Mucosa of rectum (tissue), 2 donors: ENCODE measurements around the gene CCDC190.
A peak's percentile ranks its signal among the peaks of the same experiment; 100 is the strongest.
"Not testable (repeated sequence)": the region's sequence is repeated elsewhere in the genome, so short reads cannot be mapped to it uniquely, and the experiment has no call there.

Experiments used
- H3K27ac ChIP-seq, 2 donors: one replicate each; pipeline ENCODE4 v1.7.0; 2013; ENCODE audit warnings: inconsistent platforms in 2 of 2, low read depth in 2 of 2, low read length in 2 of 2
- H3K27me3 ChIP-seq, 2 donors: one replicate each; pipeline ENCODE4 v1.7.0; 2013; ENCODE audit warnings: low read length in 2 of 2; ENCODE audit not compliant: control insufficient read depth in 2 of 2, insufficient read depth in 2 of 2
- H3K36me3 ChIP-seq, 2 donors: one replicate each; pipeline ENCODE4 v1.7.0; 2013; ENCODE audit warnings: low read length in 2 of 2; ENCODE audit not compliant: control insufficient read depth in 2 of 2, insufficient read depth in 2 of 2
- H3K4me1 ChIP-seq, 2 donors: one replicate each; pipeline ENCODE4 v1.7.0; 2013; ENCODE audit warnings: low read length in 2 of 2, mild to moderate bottlenecking in 1 of 2; ENCODE audit not compliant: control insufficient read depth in 2 of 2, insufficient read depth in 2 of 2
- H3K4me3 ChIP-seq, 2 donors: one replicate each; pipeline ENCODE4 v1.7.0; 2013; ENCODE audit warnings: low read length in 2 of 2
- H3K9ac ChIP-seq, 2 donors: one replicate each; pipeline ENCODE4 v1.7.0; 2013; ENCODE audit warnings: low read length in 2 of 2, low read depth in 1 of 2, mild to moderate bottlenecking in 1 of 2
- H3K9me3 ChIP-seq, 2 donors: one replicate each; pipeline ENCODE4 v1.7.0; 2013; ENCODE audit warnings: low read length in 2 of 2; ENCODE audit not compliant: control insufficient read depth in 2 of 2
- donor health status: healthy.
- donor health status: Normal muscosa, but diverticular disease.

Gene CCDC190

DNA sequence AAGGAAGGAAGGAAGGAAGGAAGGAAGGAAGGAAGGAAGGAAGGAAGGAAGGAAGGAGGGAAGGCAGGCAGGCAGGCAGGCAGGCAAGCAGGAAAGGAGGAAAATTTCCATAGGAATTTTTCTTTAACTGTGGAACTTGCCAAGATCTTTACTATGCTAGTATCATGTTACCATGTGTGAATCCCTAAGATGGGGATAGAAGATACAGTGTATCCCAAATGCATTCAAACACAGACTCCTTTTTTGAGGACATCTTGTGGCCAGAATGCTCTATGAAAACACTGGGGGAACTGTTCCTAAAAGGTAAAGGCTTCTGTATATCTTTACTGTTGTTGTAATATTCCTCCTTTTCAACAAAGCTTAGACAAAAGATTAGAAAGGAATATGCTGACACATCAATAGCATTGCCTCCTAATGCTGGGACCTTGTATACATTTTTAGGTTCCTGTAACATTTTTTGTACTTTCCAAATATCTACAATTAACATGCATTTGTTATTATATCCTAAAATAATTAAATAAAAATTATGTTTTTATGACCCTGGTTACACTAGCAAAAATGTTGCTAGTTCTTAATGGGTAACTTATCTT, 20.6 kb downstream of the CCDC190 start:
- Histone ChIP-seq H3K27me3 (no peaks in the 10 kb centered on the region), H3K36me3 (no peaks in the 10 kb centered on the region), H3K9ac (no peak overlapping the region), H3K4me1 (no peaks in the 10 kb centered on the region), H3K9me3 (peaks cover 3 to 4% of the 10 kb centered on the region in 2 donors), H3K27ac (no peak overlapping the region), H3K4me3 (no peak overlapping the region)

DNA sequence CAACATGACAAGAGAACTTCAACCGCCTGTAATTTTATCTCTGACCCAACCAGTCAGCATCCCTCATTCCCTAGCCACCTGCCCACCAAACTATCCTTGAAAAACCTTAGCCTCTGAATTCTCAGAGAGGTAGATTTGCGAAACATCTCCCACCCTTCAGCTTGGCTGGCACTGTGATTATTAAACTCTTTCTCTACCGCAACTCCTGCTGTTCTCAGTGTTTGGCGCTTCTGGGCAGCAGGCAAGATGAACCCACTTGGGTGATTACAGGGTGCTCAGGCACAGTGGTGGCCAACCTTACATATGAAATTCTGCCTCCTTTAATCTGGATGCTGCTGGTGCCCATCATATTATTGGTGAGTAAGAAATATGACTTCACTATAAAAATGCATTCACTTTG, 22.1 kb downstream of the CCDC190 start:
- Histone ChIP-seq H3K4me1 (no peaks in the 10 kb centered on the region), H3K36me3 (no peaks in the 10 kb centered on the region), H3K9me3 (peaks cover 3 to 4% of the 10 kb centered on the region in 2 donors), H3K27ac (no peak overlapping the region), H3K27me3 (no peaks in the 10 kb centered on the region), H3K9ac (no peak overlapping the region), H3K4me3 (no peak overlapping the region)

- Histone ChIP-seq H3K9ac (no peak overlapping the region), H3K36me3 (no peaks in the 10 kb centered on the region), H3K4me3 (no peak overlapping the region), H3K27me3 (no peaks in the 10 kb centered on the region), H3K27ac (no peak overlapping the region), H3K9me3 (peaks cover 3 to 4% of the 10 kb centered on the region in 2 donors), H3K4me1 (no peaks in the 10 kb centered on the region)
Observed at GRCh38 chr1:162835157-162835899, 25.6 kb downstream of the CCDC190 start.

GRCh38 chr1:162832470-162832869, 28.5 kb downstream of the CCDC190 start:
- H3K4me1 ChIP-seq: no peaks in the 10 kb centered on the region
- H3K9ac ChIP-seq: no peak overlapping the region
- no peak overlapping the region for H3K27ac ChIP-seq
- H3K4me3 ChIP-seq: no peak overlapping the region
- no peaks in the 10 kb centered on the region for H3K27me3 ChIP-seq
- no peaks in the 10 kb centered on the region for H3K9me3 ChIP-seq
- H3K36me3 ChIP-seq: no peaks in the 10 kb centered on the region

DNA sequence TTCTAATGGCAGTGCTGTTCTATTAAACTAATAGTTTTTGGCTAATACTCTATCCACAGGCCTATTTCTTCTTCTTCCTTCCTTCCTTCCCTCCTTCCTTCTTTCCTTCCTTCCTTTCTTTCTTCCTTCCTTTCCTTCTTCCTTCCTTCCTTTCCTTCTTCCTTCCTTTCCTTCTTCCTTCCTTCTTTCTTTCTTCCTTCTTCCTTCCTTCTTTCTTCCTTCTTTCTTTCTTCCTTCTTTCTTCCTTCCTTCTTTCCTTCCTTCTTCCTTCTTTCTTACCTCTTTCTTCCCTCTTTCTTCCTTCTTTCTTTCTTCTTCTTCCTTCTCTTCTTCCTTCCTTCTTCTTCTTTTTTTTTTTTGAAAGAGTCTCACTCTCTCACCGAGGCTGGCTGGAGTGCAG, 31.7 kb downstream of the CCDC190 start:
- no peaks in the 10 kb centered on the region for H3K4me1 ChIP-seq
- no peak overlapping the region for H3K27ac ChIP-seq
- H3K9ac ChIP-seq: no peak overlapping the region
- no peaks in the 10 kb centered on the region for H3K27me3 ChIP-seq
- no peak overlapping the region for H3K4me3 ChIP-seq
- H3K36me3 ChIP-seq: no peaks in the 10 kb centered on the region
- H3K9me3 ChIP-seq: no peaks in the 10 kb centered on the region

DNA sequence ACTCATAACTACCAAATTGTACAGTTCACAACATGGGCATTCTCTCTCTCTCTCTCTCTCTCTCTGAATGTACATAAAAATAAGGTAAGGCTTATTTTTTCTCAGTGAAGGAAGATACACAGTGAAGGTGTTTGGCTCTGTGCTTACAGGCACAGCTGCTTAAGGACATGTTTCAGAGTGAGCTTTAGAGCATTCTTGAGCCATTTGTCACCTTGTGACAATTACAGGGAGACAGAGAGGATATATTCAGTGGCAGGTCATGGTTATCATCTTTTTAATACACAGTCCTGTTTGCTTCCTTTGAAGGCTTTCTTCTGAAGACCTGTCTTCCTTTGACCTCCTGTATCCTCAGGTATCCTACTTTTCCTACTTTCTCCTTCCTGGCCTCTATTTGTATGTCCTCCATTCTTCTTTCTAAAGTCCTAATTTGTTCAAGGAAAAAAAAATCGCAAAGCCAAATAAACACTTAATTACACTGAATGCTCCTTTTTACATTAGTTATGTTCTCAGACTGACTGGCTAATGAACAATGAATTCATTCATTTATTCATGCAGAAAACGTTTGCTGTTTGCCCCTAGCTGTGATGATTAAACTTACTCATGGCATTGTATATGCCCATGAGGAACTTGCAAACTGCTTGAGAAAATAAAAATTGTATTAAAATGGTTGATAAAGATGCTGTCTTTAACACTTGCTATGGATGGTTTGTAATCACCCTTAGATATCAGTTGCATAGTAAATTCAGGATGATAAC, 37.0 kb downstream of the CCDC190 start:
- Histone ChIP-seq H3K27me3 (peaks cover 10 to 12% of the 10 kb centered on the region in 2 donors), H3K4me3 (no peak overlapping the region), H3K36me3 (no peaks in the 10 kb centered on the region), H3K27ac (no peak overlapping the region), H3K9ac (no peak overlapping the region), H3K4me1 (peaks cover 0 to 5% of the 10 kb centered on the region in 2 donors), H3K9me3 (no peaks in the 10 kb centered on the region)

DNA sequence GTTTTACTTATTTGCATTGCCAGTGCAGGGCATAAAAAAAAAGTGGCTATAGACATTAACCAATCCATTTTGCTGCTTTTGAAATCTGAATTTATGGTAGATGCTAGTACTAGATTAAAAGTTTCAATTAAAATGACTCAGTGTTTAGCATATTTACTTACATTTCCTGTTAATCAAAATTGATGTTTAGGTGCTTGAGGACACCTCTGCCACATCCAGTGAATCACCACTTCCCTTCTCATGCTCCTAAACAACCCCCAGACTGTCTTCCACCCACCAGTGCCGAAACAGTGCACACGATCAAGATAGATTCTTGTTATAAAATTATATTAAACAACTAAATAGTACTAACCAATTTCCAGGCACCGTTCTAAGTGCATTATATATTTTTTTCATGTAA, 37.7 kb downstream of the CCDC190 start:
- H3K4me3 ChIP-seq: no peak overlapping the region
- peaks cover 10 to 12% of the 10 kb centered on the region in 2 donors for H3K27me3 ChIP-seq
- H3K27ac ChIP-seq: no peak overlapping the region
- no peaks in the 10 kb centered on the region for H3K9me3 ChIP-seq
- no peak overlapping the region for H3K9ac ChIP-seq
- no peaks in the 10 kb centered on the region for H3K36me3 ChIP-seq
- H3K4me1 ChIP-seq: peaks cover 0 to 5% of the 10 kb centered on the region in 2 donors

GRCh38 chr1:162822391-162823200, 38.4 kb downstream of the CCDC190 start:
- Histone ChIP-seq H3K4me3 (peak overlapping the region; percentile 45 to 50), H3K27me3 (peaks cover 10 to 12% of the 10 kb centered on the region in 2 donors), H3K36me3 (no peaks in the 10 kb centered on the region), H3K4me1 (peaks cover 0 to 5% of the 10 kb centered on the region in 2 donors), H3K9me3 (no peaks in the 10 kb centered on the region), H3K27ac (no peak overlapping the region), H3K9ac (peak overlapping the region in 1 of 2 donors; percentile 24)

DNA sequence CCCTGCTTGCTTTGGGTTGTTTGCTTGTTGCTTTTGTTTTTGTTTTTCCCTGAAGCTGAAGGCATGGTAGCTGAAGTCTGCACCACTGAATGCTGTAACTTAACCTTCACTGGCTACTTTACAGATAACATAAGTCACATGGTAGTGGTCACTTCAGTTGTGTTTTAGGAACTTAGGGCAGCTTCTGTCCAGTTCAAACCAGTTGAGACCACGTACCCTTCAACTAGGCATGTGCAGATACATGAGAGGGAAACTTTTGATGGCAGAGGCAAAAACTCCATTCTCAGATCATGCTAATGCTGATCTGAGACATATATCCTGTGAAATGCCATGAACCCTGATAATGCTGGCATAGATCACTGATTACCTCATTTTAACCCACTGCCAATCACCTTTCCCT, 42.3 kb downstream of the CCDC190 start:
- H3K27me3 ChIP-seq, H3K27ac ChIP-seq, H3K4me3 ChIP-seq, H3K9ac ChIP-seq, H3K4me1 ChIP-seq, H3K36me3 ChIP-seq, H3K9me3 ChIP-seq: not testable (repeated sequence)
